Activated naive CD8-positive, alpha-beta T cell (primary cell): ENCODE data around the gene AXIN1.

Experiments
- H3K27ac Mint-ChIP-seq: one replicate; pipeline ENCODE4 v1.8.0; 2021; ENCODE audit warnings: mixed read lengths
- H3K27me3 Mint-ChIP-seq: one replicate; pipeline ENCODE4 v1.8.0; 2021; ENCODE audit warnings: mixed read lengths
- H3K36me3 Mint-ChIP-seq: one replicate; pipeline ENCODE4 v1.8.0; 2021; ENCODE audit warnings: mixed read lengths
- H3K4me1 Mint-ChIP-seq: one replicate; pipeline ENCODE4 v1.8.0; 2021; ENCODE audit warnings: low read depth, mixed read lengths
- H3K4me3 Mint-ChIP-seq: one replicate; pipeline ENCODE4 v1.8.0; 2021; ENCODE audit warnings: mild to moderate bottlenecking, mixed read lengths
- H3K9me3 Mint-ChIP-seq: one replicate; pipeline ENCODE4 v1.8.0; 2021; ENCODE audit warnings: low read depth, mixed read lengths

The AXIN1 gene

GRCh38 chr16:285146-286055 is 67.1 kb downstream of the AXIN1 start:
- no peaks in the 10 kb centered on the region for H3K4me1 Mint-ChIP-seq
- no peaks in the 10 kb centered on the region for H3K9me3 Mint-ChIP-seq
- H3K27me3 Mint-ChIP-seq = peaks cover 2% of the 10 kb centered on the region
- H3K27ac Mint-ChIP-seq = no peak overlapping the region
- H3K4me3 Mint-ChIP-seq = no peak overlapping the region
- H3K36me3 Mint-ChIP-seq = peaks cover 3% of the 10 kb centered on the region

GRCh38 chr16:284204-285120 is 68.1 kb downstream of the AXIN1 start:
- H3K27ac Mint-ChIP-seq = no peak overlapping the region
- H3K4me1 Mint-ChIP-seq = no peaks in the 10 kb centered on the region
- H3K36me3 Mint-ChIP-seq = peaks cover 3% of the 10 kb centered on the region
- H3K27me3 Mint-ChIP-seq = peaks cover 2% of the 10 kb centered on the region
- no peak overlapping the region for H3K4me3 Mint-ChIP-seq
- H3K9me3 Mint-ChIP-seq = no peaks in the 10 kb centered on the region

GRCh38 chr16:283033-283805 is 69.3 kb downstream of the AXIN1 start, which contains the start of gene PDIA2:
TSS of gene PDIA2 (plus strand) at chr16:283164. CDS start at chr16:283170, 6 bp downstream.
- Mint-ChIP-seq H3K4me1 (peaks cover 5% of the 10 kb centered on the region), H3K4me3 (no peak within 1 kb of the TSS), H3K27ac (no peak within 1 kb of the TSS), H3K36me3 (peaks cover 3% of the 10 kb centered on the region), H3K9me3 (no peaks in the 10 kb centered on the region), H3K27me3 (peaks cover 4% of the 10 kb centered on the region)

GRCh38 chr16:282491-282890 is 70.0 kb downstream of the AXIN1 start:
- H3K9me3 Mint-ChIP-seq = no peaks in the 10 kb centered on the region
- H3K4me3 Mint-ChIP-seq = no peak overlapping the region
- H3K4me1 Mint-ChIP-seq = peaks cover 5% of the 10 kb centered on the region
- H3K27me3 Mint-ChIP-seq = peaks cover 4% of the 10 kb centered on the region
- H3K27ac Mint-ChIP-seq = no peak overlapping the region
- no peaks in the 10 kb centered on the region for H3K36me3 Mint-ChIP-seq

- Mint-ChIP-seq H3K4me3 (no peak overlapping the region), H3K27ac (no peak overlapping the region), H3K9me3 (no peaks in the 10 kb centered on the region), H3K27me3 (peaks cover 4% of the 10 kb centered on the region), H3K4me1 (peaks cover 5% of the 10 kb centered on the region), H3K36me3 (no peaks in the 10 kb centered on the region)
These were observed 70.8 kb downstream of the AXIN1 start for GRCh38 chr16:281660-282255.

GRCh38 chr16:280991-281659 is 71.4 kb downstream of the AXIN1 start:
- H3K27ac Mint-ChIP-seq = no peak overlapping the region
- no peaks in the 10 kb centered on the region for H3K9me3 Mint-ChIP-seq
- H3K4me1 Mint-ChIP-seq = peaks cover 8% of the 10 kb centered on the region
- peak overlapping the region; percentile 27 for H3K4me3 Mint-ChIP-seq
- H3K36me3 Mint-ChIP-seq = no peaks in the 10 kb centered on the region
- peaks cover 6% of the 10 kb centered on the region for H3K27me3 Mint-ChIP-seq

GRCh38 chr16:280552-280951 is 72.0 kb downstream of the AXIN1 start, which contains the start of gene ARHGDIG:
TSS of gene ARHGDIG (plus strand) at chr16:280591. CDS start at chr16:280681, 90 bp downstream.
- Mint-ChIP-seq H3K27ac (no peak within 1 kb of the TSS), H3K9me3 (no peaks in the 10 kb centered on the region), H3K27me3 (peaks cover 6% of the 10 kb centered on the region), H3K36me3 (no peaks in the 10 kb centered on the region), H3K4me1 (peaks cover 8% of the 10 kb centered on the region), H3K4me3 (peak within 1 kb of the TSS; percentile 27)

GRCh38 chr16:280005-280460 is 72.5 kb downstream of the AXIN1 start:
- Mint-ChIP-seq H3K4me3 (no peak overlapping the region), H3K27me3 (peaks cover 6% of the 10 kb centered on the region), H3K27ac (no peak overlapping the region), H3K36me3 (no peaks in the 10 kb centered on the region), H3K4me1 (peaks cover 8% of the 10 kb centered on the region), H3K9me3 (no peaks in the 10 kb centered on the region)

GRCh38 chr16:279531-279930 is 73.0 kb downstream of the AXIN1 start:
- Mint-ChIP-seq H3K4me3 (peak overlapping the region; percentile 0), H3K27me3 (peaks cover 6% of the 10 kb centered on the region), H3K27ac (no peak overlapping the region), H3K36me3 (no peaks in the 10 kb centered on the region), H3K4me1 (peaks cover 8% of the 10 kb centered on the region), H3K9me3 (no peaks in the 10 kb centered on the region)

- no peaks in the 10 kb centered on the region for H3K9me3 Mint-ChIP-seq
- H3K4me3 Mint-ChIP-seq = peak overlapping the region; percentile 0
- peaks cover 6% of the 10 kb centered on the region for H3K27me3 Mint-ChIP-seq
- no peaks in the 10 kb centered on the region for H3K36me3 Mint-ChIP-seq
- H3K4me1 Mint-ChIP-seq = peaks cover 8% of the 10 kb centered on the region
- no peak overlapping the region for H3K27ac Mint-ChIP-seq
These were observed 73.6 kb downstream of the AXIN1 start for GRCh38 chr16:278863-279366.

- H3K9me3 Mint-ChIP-seq = no peaks in the 10 kb centered on the region
- H3K4me1 Mint-ChIP-seq = peaks cover 8% of the 10 kb centered on the region
- H3K27me3 Mint-ChIP-seq = peaks cover 5% of the 10 kb centered on the region
- H3K27ac Mint-ChIP-seq = no peak overlapping the region
- peak overlapping the region; percentile 73 for H3K4me3 Mint-ChIP-seq
- H3K36me3 Mint-ChIP-seq = no peaks in the 10 kb centered on the region
These were observed 76.0 kb downstream of the AXIN1 start for GRCh38 chr16:276426-277077.

GRCh38 chr16:275786-276232 is 76.7 kb downstream of the AXIN1 start, which contains the start of gene RGS11:
TSS of gene RGS11 (minus strand) at chr16:275944. CDS start at chr16:275911, 33 bp downstream.
- no peaks in the 10 kb centered on the region for H3K9me3 Mint-ChIP-seq
- H3K27me3 Mint-ChIP-seq = peaks cover 5% of the 10 kb centered on the region
- H3K27ac Mint-ChIP-seq = no peak within 1 kb of the TSS
- H3K4me1 Mint-ChIP-seq = peaks cover 8% of the 10 kb centered on the region
- peak within 1 kb of the TSS; percentile 73 for H3K4me3 Mint-ChIP-seq
- no peaks in the 10 kb centered on the region for H3K36me3 Mint-ChIP-seq
